K562 (cell line): ENCODE measurements around the gene OTULINL.

Source experiments
- CBFB ChIP-seq: sonication (generic); formaldehyde crosslinking; IDR thresholded peaks from 2 replicates; pipeline ENCODE4 v1.4.0; 2020; ENCODE audit warnings: mild to moderate bottlenecking, missing genetic modification reagents
- CBX8 ChIP-seq: fragments of 200-600 bp; sonication (generic); IDR thresholded peaks from 2 replicates; pipeline ENCODE4 v1.6.1; 2012; ENCODE audit warnings: borderline replicate concordance, mixed run types, low read depth, mild to moderate bottlenecking, moderate library complexity, mixed read lengths, low read length, control low read depth, inconsistent platforms; ENCODE audit not compliant: poor library complexity, severe bottlenecking; ENCODE audit errors: extremely low read depth
- CTCF ChIP-seq, 3 experiments: IDR thresholded peaks in 2 of 3; conservative IDR thresholded peaks in 1 of 3; 2 replicates each; pipeline ENCODE4 v1.5.1; 2011 to 2012; ENCODE audit warnings: low read length in 3 of 3, mild to moderate bottlenecking in 3 of 3, control low read depth in 2 of 3, improper control_type of control experiment in 1 of 3, inconsistent platforms in 1 of 3, low read depth in 1 of 3, mixed read lengths in 1 of 3, moderate library complexity in 1 of 3; ENCODE audit not compliant: insufficient read depth in 2 of 3
- FOXJ2 ChIP-seq: fragments of 200-800 bp; sonication (Bioruptor generic); IDR thresholded peaks from 2 replicates; pipeline ENCODE4 v1.6.1; 2016; ENCODE audit warnings: missing genetic modification characterization, missing compliant biosample characterization
- HDGF ChIP-seq: fragments of 450-650 bp; IDR thresholded peaks from 2 replicates; pipeline ENCODE4 v1.6.1; 2016
- HIVEP1 ChIP-seq: fragments of 250-450 bp; sonication (Bioruptor Pico); IDR thresholded peaks from 2 replicates; pipeline ENCODE4 v1.4.0; 2020; ENCODE audit warnings: mild to moderate bottlenecking
- MXD1 ChIP-seq: fragments of 250-450 bp; sonication (Bioruptor Pico); IDR thresholded peaks from 2 replicates; pipeline ENCODE4 v1.8.0; 2021; ENCODE audit warnings: borderline replicate concordance, mild to moderate bottlenecking, moderate library complexity; ENCODE audit not compliant: poor library complexity, severe bottlenecking
- PBX2 ChIP-seq, 2 experiments: IDR thresholded peaks in 1 of 2; conservative IDR thresholded peaks in 1 of 2; 2 replicates each; pipeline ENCODE4 v1.6.1; 2016; ENCODE audit warnings: low read depth in 2 of 2, mild to moderate bottlenecking in 1 of 2, missing compliant biosample characterization in 1 of 2, missing genetic modification characterization in 1 of 2, moderate library complexity in 1 of 2
- USF2 ChIP-seq: sonication (generic); formaldehyde crosslinking; IDR thresholded peaks from 2 replicates; pipeline ENCODE4 v1.5.0; 2020; ENCODE audit warnings: missing genetic modification reagents
- ZNF316 ChIP-seq: fragments of 450-650 bp; IDR thresholded peaks from 2 replicates; pipeline ENCODE4 v1.6.1; 2016

- TF ChIP-seq USF2 (CRISPR knock-in tag) (no peak), MXD1 (CRISPR knock-in tag) (no peak), CBX8 (no peak), HDGF (no peak), PBX2 (CRISPR knock-in tag; IDR thresholded peaks at IDR 0.05; ENCODE audit: low read depth) (no peak), PBX2 (tag; conservative IDR thresholded peaks at IDR 0.05; ENCODE audit: low read depth) (no peak), FOXJ2 (tag) (no peak), HIVEP1 (CRISPR knock-in tag) (no peak), CBFB (CRISPR knock-in tag) (no peak), CTCF (IDR thresholded peaks at IDR 0.05 in 2 of 3, conservative IDR thresholded peaks at IDR 0.05 in 1 of 3; ENCODE audit: insufficient read depth in 2 of 3, low read depth in 1 of 3, low read length in 3 of 3) (no peak), ZNF316 (no peak)
These were observed 63.1 kb downstream of the OTULINL start for GRCh38 chr5:14644623-14645237.
